GM18502 (cell line): ENCODE results near the gene CHST11.
A peak's percentile ranks its signal among the peaks of the same experiment; 100 is the strongest.
"Not testable (repeated sequence)": the region's sequence is repeated elsewhere in the genome, so short reads cannot be mapped to it uniquely, and the experiment has no call there.

Source experiments
- ATAC-seq: cut with Tn5 transposase; IDR thresholded peaks from one replicate; pipeline ENCODE4 v1.9.1; 2021; ENCODE audit warnings: mild to moderate bottlenecking; ENCODE audit not compliant: unreplicated experiment, poor library complexity

CHST11 gene

DNA sequence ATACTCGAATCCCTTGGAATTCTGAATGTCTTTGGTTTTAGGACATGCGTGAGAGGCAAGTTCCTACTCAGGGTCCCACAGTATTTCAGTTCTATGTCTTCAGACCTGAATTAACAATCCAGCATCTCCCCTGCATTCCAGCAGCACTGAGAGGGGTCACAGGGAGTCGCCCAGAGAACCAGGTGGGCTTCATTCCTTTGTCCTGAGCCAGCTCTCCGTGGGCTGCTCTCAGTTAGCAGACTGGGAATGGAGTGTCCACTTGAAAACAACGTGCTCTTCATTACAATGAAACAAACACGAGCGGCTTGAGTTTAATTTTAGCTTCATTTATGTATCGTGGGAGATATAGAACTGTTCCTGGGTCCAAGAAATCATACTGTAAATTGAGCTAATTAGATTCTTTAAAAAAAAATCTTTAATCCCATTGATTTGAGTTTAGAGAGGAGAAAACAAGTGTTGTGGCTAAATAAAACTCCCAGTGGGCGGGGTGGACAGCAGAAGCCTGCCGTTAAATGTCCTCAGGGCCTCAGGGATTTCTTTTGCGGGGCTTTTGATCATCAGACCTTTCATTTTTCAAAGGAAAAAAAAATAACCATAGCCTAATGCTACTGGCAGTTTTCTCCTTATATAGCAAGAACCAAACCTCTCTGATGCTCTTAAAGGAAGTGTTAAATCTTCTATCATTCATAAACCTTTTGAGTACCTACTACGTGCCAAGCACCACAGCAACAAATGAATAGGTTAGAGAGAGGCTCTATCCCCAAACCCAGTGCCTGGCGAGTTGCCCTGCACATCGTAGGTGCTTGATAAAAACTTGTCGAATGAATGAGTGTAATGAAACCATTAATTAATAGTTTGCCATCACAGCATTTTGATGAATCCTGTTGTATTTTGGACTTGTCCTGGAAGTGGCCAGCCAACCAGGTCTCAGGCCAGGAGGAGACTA, 140.4 kb downstream of the CHST11 start:
- ATAC-seq, result no peak

DNA sequence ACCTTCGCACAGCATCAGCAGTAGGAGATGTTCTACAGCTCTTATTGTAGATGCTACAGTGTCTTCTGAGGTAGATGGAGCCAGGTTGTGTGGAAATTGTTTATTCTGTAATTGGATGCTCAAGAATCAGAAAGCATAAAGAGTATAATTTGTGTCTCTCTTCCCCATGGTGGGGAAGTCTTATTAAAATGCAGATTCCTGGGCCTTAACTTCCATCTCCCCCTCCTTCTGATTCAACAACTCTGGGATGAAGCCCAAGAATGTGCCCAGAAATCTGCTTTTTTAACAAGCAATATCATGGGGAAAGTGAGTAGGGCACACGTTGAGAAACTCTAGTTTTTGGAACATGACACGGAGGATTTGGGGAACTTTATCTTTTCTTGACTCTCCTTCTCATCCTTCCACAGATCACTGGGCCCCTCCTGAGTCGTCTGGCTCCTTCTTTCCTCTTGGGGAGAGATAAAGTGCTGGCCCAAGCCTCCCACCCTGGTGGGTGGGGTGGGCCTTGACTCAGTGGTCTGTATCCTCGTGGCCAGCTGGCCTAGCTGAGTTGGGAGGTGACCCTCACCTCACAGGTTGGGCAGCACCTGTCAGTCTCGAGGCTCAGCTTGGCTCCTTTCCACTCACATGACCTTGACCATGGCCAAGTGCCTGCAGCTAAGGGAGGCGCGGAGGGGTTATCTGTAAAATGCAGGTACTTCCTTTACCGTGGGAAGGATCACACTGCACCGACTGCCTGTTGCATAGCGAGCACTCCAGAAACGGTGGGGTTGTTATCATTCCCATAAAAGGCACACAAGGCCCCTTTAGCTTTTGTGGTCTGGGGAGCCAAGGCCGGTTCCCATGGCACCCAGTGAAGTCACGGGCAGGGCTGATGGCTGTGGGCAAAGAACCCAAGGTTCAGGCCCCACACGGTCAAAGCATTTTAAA, 141.9 kb downstream of the CHST11 start:
- no peak for ATAC-seq

DNA sequence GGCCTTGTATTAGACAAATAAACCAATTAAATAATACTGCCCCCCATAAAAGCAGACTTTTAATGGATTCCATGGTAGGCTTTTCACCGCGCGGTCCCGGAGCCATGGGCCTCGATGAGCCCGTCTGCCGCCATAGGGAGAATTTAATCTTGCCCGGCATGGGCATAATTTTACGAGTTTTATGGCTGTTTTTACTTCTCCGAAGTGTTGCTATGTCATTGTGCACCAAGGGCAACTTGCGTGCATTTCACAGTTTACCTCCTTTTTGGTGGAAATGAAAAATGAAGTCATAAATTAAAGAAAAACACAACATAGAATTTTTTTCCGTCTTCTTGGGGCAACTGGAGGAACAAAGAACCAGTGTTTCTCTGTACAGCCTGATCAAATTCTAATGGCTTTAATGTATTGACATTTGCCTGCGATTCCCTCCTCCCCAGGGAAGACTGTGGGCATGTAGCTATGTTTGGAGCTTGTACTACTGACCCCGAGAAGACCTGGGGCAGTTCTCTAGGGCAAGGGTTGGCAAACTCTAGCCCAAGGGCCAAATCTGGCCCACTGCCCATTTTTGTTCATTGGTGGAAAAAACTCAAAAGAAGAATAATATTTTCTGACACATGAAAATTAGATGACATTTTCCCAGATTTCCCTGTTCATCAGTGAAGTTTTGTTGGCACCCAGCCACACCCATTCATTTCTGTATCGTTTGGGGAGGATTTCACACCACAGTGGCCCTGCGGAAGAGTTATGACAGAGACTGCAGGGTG, 142.7 kb downstream of the CHST11 start:
- ATAC-seq, result no peak

DNA sequence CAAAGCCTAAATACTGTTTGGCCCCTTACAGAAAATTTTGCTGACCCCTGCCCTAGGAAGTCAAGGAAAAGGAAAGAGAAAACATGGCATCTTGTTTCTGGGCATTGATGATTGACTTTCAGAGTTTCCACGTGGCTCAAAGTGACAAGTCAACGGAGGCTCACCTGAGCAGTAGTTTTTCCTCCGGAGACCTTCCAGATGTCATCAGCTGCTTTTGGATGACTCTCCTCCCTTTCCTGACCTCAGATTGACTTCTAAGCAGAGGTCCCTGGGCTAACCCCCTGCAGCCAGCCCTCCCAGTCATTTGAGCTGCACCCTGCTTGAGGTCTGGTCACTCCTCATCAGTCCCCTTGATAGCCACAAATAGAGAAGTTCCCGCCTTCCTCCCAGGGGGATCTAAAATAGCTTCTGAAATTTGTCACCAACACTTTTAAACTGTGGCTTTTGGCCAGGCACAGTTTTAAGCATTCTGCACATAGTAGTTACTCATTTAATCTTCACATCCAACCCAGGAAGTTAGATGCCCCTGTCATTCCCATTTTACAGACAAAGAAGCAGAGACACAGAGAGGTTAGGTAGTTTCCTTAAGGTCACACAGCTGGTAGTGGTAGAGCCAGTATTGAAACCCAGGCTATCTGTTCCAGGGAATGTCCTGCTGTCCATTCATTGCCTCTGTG, 143.4 kb downstream of the CHST11 start:
- ATAC-seq, result no peak

DNA sequence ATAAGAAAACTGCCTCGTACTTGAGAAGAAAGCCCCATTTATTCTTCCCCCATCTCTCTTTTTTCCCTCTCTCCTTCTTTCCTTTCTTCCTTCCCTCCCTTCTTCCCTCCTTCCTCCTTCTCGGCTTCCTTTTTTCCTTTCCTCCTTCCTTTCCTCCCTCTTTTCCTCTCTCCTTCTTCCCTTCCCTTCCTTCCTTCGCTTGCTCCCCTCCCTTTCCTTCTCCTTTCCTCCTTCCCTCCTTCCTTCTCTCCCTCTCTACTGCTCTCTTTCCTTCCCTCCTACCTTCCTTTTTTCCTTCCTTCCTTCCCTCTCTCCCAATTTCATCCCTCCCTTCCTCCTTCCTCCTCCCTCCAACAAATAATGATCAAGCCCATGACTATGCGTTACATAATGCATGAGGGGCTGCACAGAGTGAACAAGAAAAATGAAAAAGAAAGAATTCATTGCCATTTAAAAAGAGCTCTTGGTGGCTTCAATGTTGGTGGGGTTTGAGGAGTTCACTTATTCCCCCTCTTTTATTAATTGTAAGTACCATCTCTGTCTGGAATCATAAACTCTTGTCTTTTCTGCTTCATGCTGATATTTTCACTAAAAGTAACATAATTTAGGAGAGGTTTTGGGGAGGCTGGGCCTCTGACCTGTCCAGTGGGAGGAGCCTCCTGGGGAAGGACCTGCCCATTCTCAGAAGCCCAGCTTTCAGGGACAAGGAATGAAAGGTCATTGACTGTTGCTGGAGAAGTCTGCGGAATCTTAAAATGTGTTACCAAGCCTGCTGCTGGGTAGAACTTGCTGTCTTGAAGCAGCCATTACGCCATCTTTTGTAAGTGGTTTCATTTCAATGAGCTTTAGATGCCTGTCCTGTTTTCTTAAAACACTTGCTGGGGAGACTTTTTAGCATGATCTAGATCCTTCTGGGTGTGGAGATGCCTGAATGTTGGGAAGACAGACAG, 144.3 kb downstream of the CHST11 start:
- ATAC-seq, result no peak

DNA sequence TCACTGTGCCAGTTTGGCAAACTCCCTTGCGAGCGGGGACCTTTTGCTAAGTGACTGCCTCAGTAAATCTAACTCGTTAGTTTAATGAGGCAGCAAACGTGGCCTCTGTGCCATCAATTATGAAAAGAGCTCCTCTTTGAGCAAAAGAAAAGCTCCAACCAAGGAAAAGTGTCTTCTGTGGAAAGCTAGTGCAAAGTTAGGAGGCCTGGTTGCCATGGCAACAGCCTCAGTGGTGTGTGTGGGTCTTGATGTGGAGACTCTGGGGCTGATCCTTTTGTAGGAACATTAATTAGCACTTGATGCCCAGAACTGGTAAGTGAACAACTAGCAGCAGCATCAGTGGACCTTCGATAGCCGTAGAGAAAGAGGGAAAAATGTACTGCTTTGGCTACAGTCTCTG, 145.7 kb downstream of the CHST11 start:
- ATAC-seq, result no peak

DNA sequence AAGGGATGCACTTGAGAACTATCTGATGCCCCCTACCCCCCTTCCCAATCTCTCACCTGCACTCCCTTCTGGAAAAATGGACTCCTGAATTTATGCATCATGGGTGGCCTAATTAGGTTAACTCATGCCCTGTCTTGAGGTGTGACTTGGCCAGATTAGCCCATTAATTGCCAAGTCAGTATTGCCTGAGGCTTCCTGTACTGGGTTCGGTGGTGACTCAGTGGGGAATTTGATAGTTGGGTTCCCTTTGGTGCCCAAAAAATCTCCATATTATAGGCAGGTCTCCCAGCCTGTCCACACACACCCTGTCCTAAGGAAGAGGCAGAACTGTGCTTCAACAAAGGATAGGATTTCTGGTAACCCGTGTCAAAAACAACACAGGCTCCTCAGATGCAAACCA, 146.1 kb downstream of the CHST11 start:
- no peak for ATAC-seq

DNA sequence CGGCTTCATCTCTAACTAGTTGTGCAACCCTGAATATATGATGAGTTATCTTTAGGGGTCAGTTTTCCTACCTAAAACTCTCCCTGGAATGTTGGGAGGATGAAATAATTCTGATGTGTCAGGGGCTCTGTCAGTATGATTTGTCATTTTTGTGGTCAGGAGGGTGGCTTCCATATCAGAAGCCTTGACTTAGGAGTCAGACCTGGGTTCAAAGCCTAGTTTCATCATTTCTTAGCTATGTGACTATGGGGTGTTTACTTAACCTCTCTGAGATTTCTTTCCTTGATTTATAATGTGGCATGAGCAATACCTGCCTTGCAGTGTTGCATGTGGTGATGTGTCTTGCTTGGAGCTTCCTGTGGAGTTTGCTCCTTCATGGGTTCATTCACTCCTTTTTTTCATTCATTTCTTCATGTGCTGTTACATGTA, 146.8 kb downstream of the CHST11 start:
- no peak for ATAC-seq

DNA sequence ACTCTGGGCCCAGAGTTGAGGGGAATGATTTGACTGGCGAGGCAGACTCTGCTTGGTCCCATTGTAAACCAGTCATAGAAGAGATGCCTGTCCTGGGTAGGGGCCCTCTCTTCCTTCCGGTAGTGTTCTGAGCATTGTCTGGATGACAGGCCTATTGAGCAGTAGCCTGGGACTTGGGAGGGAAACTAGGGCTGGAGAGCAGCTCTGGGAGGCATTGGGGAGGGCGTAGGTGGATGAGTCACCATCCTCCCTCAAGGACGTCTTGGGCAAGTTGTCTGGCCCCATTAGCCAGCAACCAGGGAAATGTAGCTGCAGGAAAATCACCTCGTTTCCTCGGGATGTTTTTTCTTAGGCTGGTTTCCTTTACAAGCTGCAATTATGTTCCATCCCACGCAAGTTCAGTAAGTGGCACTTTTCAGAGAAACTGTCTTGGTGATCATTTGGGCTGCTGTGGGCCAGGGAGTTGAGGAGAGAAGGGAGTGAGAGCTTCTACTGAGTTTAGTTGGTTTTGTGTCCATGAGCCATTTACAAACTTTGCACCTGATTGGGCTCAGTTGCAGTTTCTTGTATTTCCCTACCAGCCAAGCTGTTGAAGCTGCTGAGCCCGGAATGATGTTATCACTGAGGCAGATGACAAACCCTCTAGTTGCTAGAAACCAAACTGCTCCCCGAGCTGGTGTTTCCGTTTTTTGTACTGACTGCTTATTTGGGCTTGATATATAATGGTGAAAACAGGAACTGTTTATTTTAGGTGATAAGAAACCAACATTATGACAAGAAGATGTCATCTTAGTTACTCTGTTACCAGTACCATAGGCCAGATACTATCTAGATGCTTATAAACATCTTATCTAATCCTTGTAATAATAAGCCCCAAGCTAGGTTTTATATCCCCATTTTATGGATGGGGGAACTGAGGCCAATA, 147.6 kb downstream of the CHST11 start:
- peak; percentile 83 for ATAC-seq

DNA sequence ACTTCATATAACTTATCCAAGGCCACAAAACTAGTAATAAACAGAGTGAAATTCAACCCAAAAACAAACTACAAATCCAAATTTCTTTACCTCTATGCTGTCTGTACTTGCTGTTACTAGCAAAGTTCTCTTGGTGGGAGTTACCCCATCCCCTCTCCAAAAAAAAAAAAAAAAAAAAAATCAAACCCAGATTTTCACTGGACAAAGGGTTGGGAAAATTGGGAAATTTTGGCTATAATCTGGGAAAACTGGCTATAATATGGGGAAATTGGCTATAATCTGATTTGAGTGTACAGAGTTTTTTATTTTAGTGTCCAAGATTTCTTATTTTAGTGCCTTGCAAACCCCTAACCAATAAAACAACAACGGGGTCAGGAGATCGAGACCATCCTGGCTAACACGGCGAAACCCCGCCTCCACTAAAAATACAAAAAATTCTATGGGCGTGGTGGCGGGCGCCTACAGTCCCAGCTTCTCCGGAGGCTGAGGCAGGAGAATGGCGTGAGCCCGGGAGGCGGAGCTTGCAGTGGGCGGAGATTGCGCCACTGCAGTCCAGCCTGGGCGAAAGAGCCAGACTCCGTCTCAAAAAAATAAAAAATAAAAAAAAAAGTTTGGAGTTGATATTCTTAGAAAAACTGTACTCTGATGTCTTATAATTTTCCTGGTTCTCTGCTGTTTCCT, 148.4 kb downstream of the CHST11 start:
- no peak for ATAC-seq

DNA sequence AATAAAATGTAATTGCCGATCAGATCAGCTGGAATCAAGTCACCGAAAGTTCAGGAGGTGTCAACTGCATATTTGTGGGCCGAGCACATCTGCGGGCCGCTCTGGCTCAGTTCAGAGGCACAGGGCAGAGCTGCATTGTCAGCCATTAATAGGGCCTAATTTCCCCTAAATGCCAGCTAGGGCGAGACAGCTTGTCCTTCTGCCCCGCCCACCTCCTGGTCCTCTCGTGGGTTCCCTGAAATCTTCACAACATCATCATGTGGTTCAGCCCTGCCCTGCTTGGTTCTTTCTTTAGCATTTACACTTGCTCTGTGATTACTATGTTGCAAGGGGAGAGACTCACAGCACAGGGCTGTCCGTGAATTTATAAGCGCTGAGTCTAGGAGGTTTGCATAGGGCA, 148.9 kb downstream of the CHST11 start:
- ATAC-seq, result no peak

DNA sequence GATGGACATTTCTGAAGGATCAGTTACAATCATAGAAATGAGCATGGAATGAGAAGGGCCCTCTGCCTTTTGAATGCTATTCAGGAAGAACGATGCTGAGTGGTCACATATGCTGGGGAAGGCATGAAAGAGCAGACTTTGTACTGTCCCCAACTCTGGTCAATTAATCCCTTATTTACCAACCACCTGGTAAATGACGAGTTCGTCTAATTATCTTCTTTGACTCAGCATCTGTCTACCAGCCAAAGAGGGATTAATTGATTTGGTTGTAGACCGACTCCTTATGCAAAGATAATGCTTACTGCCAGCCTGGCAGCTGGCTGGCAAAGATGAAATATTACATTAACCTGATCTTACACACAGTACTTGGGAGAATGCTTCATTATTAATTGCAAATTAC, 152.2 kb downstream of the CHST11 start:
- no peak for ATAC-seq

DNA sequence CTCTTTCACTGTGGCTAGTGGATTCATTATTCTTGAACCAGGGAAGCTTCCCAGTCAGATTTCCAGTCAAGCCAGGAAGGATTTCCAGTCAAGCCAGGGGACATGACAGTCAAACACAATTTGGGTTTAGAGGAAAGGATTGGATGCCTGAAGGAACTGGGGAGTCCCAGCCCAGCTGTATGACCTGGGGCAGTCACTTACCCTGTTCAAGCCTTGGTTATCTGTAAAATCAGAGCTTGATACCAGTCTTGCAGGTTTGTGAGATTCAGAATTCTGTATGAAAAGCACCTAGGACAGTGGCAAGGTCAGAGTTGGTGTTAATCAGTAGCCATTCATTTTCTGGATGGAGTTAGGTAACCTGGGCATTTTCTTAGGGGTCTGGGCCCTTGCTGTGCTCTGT, 152.7 kb downstream of the CHST11 start:
- ATAC-seq, result no peak

DNA sequence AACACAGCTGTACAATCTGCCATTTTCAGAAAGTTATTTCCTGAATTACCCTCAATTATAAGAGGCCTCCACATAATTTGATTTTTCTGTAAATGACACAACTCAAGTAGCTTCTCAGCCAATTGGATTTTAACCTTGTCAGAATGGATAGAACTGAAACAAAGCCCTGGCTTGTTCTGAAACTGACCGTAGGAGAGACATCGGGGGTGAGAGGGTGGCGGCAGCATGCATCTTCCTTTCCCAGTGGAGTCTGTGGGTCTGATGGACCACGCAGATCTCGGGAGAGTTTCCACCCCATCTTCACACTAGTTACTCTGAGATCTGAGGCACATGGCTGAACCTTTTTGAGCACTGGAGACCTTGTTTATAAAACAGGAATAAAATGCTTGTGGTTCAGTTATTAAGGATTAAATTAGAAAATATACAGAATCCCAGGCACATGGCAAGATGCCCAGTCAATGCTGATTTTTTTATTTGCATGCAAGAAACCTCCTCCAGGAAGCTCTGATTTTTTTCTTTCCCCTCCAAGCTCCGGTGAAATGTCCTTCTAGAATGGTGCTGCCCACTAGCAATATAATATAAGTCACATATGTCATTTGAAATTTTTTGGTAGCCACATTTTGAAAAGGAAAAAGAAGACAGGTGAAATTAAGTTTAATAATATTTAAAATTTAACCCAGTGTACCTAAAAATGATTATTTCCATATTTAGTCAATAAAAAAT, 153.9 kb downstream of the CHST11 start:
- ATAC-seq, result no peak

DNA sequence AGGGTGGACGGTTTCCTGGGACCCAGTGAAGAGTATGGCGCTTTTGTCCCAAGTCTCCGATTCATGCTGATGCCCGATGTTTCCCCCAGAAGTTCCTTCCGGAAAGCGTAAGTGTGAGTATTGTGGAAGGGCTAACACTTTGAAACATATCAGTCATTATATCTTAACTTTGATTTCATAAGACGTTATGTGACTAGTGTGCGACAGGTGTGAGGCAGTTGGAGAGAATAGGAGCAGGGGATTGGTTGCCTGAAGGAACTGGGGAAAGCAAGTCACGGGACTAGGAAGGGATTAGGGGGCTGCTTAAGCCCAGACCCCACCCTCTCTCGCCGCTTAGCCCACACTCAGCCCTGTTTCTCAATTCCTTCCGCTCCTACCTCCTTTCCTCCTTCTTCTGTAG, 154.9 kb downstream of the CHST11 start:
- no peak for ATAC-seq

DNA sequence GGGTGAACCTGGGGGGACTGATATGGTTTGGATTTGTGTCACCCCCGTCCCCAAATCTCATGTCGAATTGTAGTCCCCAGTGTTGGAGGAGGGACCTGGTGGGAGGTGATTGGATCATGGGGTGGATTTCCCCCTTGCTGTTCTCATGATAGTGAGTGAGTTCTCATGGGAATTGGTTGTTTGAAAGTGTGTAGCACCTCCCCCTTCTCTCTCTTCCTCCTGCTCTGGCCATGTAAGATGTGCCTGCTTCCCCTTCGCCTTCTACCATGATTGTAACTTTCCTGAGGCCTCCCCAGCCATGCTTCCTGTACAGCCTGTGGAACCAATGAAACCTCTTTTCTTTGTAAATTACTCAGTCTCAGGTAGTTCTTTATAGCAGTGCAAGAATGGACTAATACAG, 156.6 kb downstream of the CHST11 start:
- not testable (repeated sequence) for ATAC-seq
